GM12891 (cell line): ENCODE measurements around the gene GPS1.

Experiments used
- POLR2A ChIP-seq: IDR thresholded peaks from 2 replicates; pipeline ENCODE4 v1.6.1; 2011; ENCODE audit warnings: low read depth, low read length, control low read depth
- TAF1 ChIP-seq: IDR thresholded peaks from 2 replicates; pipeline ENCODE4 v1.6.1; 2011; ENCODE audit warnings: low read depth, low read length, control low read depth

GRCh38 chr17:82097919-82098168, 46.1 kb downstream of the GPS1 start:
- no peak for TF ChIP-seq POLR2A
- TF ChIP-seq TAF1, result no peak
